ENCODE results near the gene MTMR12.

MTMR12 gene

GRCh38 chr5:32312595-32313332 is at the start of gene MTMR12:
MTMR12 (minus strand) TSS chr5:32312939; CDS start chr5:32312838, 101 bp downstream.
- peak; percentile 98 for DNase-seq (ENCODE audit: low read depth in 2 of 2)

GRCh38 chr5:32362527-32362926 is 49.8 kb upstream of the MTMR12 start:
- no peak for DNase-seq (ENCODE audit: low read depth in 2 of 2)

GRCh38 chr5:32360906-32361305 is 48.2 kb upstream of the MTMR12 start:
- DNase-seq (ENCODE audit: low read depth in 2 of 2), result no peak

- DNase-seq (ENCODE audit: low read depth in 2 of 2), result no peak
Observed at GRCh38 chr5:32358611-32359010, 45.9 kb upstream of the MTMR12 start.

- no peak for DNase-seq (ENCODE audit: low read depth in 2 of 2)
Observed at GRCh38 chr5:32357658-32358057, 44.9 kb upstream of the MTMR12 start.

- DNase-seq (ENCODE audit: low read depth in 2 of 2), result no peak
Observed at GRCh38 chr5:32355686-32356085, 42.9 kb upstream of the MTMR12 start.

GRCh38 chr5:32353420-32353819 is 40.7 kb upstream of the MTMR12 start:
- DNase-seq (ENCODE audit: low read depth in 2 of 2), result no peak

GRCh38 chr5:32352685-32353084 is 39.9 kb upstream of the MTMR12 start:
- DNase-seq (ENCODE audit: low read depth in 2 of 2), result no peak

- DNase-seq (ENCODE audit: low read depth in 2 of 2), result no peak
Observed at GRCh38 chr5:32346869-32347268, 34.1 kb upstream of the MTMR12 start.

GRCh38 chr5:32343058-32343672 is 30.4 kb upstream of the MTMR12 start:
- DNase-seq (ENCODE audit: low read depth in 2 of 2), result no peak

- no peak for DNase-seq (ENCODE audit: low read depth in 2 of 2)
Observed at GRCh38 chr5:32342656-32343055, 29.9 kb upstream of the MTMR12 start.

- no peak for DNase-seq (ENCODE audit: low read depth in 2 of 2)
Observed at GRCh38 chr5:32339878-32340277, 27.1 kb upstream of the MTMR12 start.

- no peak for DNase-seq (ENCODE audit: low read depth in 2 of 2)
Observed at GRCh38 chr5:32339198-32339597, 26.5 kb upstream of the MTMR12 start.

- no peak for DNase-seq (ENCODE audit: low read depth in 2 of 2)
Observed at GRCh38 chr5:32332966-32333365, 20.2 kb upstream of the MTMR12 start.

GRCh38 chr5:32332361-32332760 is 19.6 kb upstream of the MTMR12 start:
- no peak for DNase-seq (ENCODE audit: low read depth in 2 of 2)

GRCh38 chr5:32331935-32332274 is 19.2 kb upstream of the MTMR12 start:
- DNase-seq (ENCODE audit: low read depth in 2 of 2), result no peak

GRCh38 chr5:32331217-32331934 is 18.6 kb upstream of the MTMR12 start:
- no peak for DNase-seq (ENCODE audit: low read depth in 2 of 2)

- no peak for DNase-seq (ENCODE audit: low read depth in 2 of 2)
Observed at GRCh38 chr5:32330126-32330971, 17.6 kb upstream of the MTMR12 start.

- no peak for DNase-seq (ENCODE audit: low read depth in 2 of 2)
Observed at GRCh38 chr5:32329395-32329834, 16.7 kb upstream of the MTMR12 start.

- DNase-seq (ENCODE audit: low read depth in 2 of 2), result no peak
Observed at GRCh38 chr5:32326216-32326772, 13.6 kb upstream of the MTMR12 start.

- no peak for DNase-seq (ENCODE audit: low read depth in 2 of 2)
Observed at GRCh38 chr5:32325616-32326015, 12.9 kb upstream of the MTMR12 start.

GRCh38 chr5:32325062-32325461 is 12.3 kb upstream of the MTMR12 start:
- no peak for DNase-seq (ENCODE audit: low read depth in 2 of 2)
